HG03025 (cell line): Measurements from ENCODE around the gene MANEAL.
"Not testable (repeated sequence)": the region's sequence is repeated elsewhere in the genome, so short reads cannot be mapped to it uniquely, and the experiment has no call there.

Experiments
- ATAC-seq: cut with Tn5 transposase; IDR thresholded peaks from one replicate; pipeline ENCODE4 v1.9.1; 2021; ENCODE audit warnings: mild to moderate bottlenecking, moderate library complexity; ENCODE audit not compliant: unreplicated experiment, low FRiP score

Gene MANEAL

DNA sequence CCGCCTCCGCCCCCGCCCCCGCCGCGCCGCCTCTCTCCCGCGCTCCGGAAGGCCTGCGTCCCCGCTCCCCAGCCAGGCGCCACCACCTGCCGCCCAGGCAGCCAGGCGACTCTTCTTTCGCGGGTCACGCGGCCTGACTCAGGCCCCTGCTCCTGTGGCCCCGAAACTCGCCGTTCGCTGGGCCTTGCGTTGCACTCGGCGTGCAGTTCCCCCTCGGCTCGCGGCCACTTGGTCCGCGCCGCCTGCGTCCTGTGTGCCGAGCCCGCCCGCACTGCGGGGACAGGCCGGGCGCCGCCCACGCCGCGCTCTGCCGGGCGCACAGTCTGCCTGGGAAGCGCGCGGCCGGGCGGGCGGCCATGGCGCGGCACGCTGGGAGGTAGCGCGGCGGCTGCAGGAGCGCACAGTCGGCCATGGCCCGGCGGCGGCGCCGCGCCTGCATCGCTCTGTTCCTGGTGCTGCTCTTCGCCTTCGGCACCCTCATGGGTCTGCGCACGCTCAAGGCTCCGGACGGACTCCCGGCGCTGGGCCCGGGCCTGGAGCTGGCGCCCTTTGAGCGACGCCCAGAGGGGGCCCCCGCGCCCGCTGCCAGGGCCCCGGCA is at the start of gene MANEAL:
TSS of gene MANEAL (plus strand) at position 75 of the 599 bp plus-strand sequence. CDS start at position 411, 336 bp downstream.
- ATAC-seq = peak; percentile 61

DNA sequence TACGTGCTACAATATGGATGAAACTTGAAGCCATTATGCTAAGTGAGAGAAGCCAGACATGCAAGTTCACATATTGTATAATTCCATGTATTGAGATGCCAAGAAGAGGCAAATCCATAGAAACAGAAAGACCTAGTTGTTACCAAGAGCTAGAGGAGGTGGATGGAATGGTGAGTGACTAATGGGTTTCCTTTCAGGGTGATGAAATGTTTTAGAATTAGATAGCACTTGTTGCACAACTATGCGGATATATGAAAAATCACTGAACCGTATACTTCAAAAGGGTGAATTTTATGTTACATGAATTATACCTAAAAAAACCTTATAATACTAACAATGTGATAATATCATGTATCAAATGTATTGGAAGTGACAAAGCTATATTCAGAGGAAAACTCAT is 46.8 kb upstream of the MANEAL start:
- ATAC-seq = no peak

DNA sequence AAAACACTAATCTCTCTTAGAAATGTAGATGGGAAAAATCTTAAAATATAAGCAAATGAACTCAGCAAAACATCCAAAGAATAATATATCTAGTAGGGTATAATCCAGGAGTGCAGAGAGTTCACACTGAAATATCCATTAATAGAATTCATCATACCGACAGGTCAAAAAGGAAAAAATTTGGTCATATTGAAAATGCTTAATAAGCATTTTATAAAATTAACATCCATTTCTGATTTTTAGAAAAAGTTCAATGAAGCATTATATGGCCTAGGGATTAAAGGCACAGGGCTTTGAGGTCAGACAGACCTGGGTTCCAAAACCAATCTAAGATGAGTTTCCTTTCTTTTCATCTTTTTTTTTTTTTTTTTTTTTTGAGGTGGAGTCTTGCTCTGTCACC is 45.1 kb upstream of the MANEAL start:
- ATAC-seq = no peak

- no peak for ATAC-seq
Observed at GRCh38 chr1:37752213-37752582, 41.4 kb upstream of the MANEAL start.

DNA sequence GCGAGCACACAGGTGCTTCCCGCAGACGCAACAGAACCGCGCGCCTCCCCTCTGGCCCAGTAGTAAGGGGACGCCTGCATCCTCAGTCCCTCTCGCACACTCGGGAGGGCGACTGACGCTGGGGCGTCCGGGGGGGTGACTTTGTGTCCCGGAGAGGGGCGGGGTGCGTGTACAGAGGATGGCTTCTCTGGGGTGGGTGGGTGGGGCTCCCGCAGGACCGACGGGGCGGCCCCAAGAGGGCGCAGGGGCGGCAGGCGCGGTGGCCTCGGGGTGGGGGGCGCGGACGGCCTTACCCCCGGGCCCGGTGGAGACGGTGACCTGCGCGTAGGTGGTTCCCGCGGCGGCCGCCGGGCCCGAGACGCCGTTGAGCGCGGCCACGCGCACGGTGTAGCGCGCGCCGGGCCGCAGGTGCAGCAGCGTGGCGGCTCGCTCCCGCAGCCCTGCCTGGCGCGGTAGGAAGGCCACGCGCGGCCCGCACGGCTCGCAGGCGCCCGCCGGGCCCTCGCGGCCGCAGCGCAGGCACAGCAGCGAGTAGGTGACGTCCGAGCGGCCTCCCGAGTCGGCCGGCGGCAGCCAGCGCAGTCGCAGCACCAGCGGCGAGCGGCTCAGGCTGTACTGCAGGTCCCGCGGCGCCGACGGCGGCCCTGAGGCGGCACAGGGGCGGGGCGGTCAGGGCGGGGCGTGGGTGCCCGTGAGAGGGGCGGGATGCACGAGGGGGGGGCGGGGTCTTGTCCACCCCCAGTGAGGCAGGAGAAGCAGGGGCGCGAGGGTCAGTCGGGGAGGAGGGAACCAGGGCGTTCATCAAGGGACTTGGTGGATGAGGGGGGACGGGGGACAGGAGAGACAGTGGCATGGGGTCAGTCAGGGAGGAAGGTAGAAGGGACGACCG is 40.8 kb upstream of the MANEAL start:
- no peak for ATAC-seq

DNA sequence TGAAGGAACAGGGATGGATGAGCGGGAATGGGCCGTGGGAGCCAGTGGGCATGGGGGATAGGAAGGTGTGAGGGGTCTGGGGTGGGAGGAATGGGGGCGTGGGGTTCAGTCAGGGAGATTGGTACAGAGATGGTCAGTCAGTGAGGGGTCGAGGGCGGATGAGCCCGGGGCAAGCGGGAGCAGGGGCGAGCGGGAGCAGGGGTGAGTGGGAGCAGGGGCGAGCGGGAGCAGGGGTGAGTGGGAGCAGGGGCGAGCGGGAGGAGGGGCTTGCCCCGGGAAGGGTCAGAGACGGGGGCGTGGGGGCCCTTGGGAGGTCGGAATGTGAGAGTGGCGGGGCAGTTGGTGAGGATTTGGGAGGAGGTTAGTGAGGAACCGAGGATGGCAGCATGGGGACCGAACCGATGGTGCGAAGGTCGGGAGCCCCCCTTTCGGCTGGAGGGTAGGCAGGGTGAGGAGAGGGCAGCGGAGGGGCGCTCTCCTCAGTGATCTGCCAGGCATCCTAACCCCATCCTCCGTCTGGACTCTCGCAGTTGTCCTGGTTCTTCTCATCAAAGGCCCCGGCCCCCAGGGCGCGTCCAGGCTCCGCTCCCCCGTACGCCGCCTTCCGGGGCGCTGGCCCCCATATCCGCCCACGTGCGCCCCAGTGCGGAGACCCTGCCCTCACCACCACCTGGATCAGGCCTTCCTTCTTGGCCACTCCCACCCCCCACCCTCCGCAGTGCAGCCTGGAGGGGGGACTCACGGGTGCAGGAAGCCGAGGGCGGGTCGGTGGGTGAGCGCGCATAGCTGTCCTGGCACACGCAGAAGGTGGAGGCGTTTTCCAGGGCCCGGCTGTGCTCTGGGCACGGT is 40.0 kb upstream of the MANEAL start:
- no peak for ATAC-seq

DNA sequence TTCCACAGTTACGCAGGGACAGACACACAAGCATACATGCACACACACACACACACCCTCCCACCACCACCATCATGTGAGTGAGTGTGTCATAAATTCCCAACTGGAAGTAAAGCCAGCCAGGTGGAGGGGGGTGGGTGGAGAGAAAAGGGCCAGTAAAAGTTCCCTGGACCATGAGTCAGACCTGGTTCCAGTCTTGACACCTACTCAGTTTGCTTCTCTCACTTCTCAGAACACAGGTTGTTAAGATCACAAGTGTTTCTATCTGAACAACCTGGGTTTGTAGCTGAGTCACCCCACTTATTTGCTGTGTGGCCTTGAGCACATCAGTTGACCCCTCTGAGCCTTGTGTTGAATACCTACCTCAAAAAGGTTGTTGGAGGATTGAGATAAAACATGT is 38.4 kb upstream of the MANEAL start:
- no peak for ATAC-seq

DNA sequence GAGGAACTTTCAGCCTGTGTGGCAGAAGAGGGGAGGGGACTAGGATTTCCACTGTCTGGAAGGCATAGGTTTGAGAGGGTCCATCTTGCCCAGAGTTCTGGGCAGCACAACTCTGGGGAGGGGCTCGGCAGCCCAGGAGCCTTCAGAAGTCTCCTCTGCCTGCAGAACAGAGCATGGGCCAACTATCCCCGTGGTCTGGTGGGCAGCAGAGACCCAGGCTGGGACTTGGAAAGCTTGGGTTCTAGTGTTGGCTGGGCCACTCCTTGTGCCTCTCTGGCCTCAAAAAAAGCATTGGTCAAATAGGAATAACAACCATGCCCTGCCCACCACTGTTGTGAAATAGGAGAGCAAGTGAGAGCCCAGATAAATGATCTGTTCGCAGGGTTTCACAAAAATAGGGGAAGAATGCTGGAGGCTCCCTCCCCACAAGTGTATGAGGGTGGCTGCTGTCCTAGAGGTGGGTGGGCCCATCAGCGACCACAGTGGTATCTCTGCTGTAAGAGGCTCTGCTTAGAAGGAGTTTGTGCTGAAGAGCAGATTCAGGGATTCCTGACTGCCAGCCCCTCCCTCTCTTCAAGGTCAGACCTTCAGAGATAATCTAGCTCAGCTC is 37.6 kb upstream of the MANEAL start:
- no peak for ATAC-seq

DNA sequence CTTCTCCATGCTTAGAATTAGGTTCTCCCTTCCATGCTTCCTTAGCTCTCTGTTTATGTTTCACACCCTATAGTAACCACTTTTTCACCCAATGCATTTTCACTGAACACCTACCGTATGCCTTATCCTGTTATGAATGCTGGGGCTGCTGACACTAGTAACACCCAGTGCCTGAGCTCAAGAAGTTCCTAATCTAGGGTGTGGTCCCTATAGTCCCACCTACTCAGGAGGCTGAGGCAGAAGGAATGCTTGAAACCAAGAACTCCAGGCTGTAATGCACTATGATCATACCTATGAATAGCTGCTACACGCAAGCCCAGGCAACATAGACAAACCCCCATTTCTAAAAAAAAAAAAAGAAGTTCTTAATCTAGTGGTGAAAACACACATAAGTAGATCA is 34.2 kb upstream of the MANEAL start:
- no peak for ATAC-seq

DNA sequence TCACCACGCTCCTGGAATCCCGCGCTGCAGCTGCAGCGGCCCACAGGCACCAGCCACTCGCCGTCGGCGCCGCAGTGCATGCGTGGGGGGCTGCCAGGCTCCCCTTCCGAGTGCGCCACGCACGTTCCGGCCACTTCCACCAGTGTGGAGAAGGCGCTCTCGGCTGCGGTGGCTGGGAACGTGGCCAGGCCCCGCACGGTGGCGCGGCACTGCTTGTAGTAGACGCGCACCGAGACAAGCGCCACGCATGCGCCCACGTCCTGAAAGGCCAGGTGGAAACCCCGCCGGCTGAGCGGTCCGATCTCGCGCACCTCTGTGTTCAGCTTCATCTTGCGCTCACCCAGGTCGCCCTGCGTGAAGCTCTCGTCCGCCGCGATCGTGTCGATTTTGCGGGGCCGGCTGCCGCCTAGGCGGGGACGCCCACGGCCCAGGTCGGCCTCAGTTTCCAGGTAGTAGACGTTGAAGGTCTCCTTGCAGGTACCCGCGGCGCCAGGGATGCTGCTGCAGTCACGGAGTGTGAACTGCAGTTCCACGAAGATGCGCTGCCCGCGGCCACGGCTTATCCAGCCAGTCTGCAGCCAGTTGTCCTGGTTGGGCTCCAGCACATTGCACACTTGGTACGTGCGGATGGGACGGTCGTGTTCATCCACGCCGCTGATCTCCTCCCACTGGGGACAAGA is 32.1 kb upstream of the MANEAL start:
- no peak for ATAC-seq

DNA sequence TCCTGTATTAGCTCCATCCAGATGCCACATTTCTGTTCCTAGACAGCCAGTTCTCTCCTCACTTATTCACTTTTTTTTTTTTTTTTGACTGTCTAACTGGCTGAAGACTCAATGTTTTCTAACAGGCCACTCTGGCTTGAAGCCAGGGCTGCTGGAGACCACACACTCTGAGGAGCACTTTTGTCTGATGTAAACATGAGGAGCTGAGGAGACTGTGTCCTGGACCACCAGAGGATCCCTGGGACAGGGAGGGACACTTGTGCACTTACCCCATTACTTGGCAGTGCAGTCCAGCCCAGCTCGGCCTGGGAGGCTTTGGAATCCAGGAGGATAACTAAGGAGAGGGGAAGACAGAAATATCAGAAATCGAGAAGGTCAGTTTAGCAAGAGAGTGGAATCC is 31.1 kb upstream of the MANEAL start:
- ATAC-seq = no peak

DNA sequence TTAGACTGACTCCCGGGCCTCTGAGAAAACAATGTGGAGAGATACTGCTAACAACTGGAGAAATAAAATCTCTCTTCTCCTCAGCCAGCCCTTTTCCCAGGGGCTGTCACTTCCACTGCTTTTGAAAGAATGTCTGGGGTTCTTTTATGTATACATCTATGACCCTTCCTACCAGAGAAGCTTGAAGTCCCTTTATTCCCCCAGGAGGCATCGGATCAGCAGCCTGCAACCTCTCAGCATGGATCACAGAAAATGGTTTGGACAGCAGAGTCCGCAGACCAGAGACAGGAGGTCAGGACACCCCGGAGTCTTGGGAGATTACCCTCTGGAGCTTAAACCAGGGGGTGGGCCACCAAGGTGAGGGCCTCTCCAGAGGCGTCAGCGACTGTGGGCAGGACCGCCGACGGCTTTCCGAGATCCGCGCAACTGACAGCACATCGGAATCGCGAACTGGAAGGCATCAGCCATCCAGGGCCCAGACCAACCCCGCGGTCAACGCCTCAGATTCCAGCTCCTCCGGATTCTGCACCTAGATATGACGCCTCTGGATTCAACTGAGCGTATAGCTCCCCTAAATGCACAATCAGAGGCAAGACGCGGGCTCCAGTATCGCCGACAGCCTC is 29.7 kb upstream of the MANEAL start:
- ATAC-seq = no peak

- ATAC-seq = no peak
Observed at GRCh38 chr1:37764414-37764825, 29.2 kb upstream of the MANEAL start.

- no peak for ATAC-seq
Observed at GRCh38 chr1:37764888-37765441, 28.7 kb upstream of the MANEAL start, which contains the start of gene EPHA10. Gene EPHA10, minus strand, starts transcription at chr1:37765120. Its CDS starts 54 bp downstream, at chr1:37765066.

- no peak for ATAC-seq
Observed at GRCh38 chr1:37765916-37766664, 27.6 kb upstream of the MANEAL start.

DNA sequence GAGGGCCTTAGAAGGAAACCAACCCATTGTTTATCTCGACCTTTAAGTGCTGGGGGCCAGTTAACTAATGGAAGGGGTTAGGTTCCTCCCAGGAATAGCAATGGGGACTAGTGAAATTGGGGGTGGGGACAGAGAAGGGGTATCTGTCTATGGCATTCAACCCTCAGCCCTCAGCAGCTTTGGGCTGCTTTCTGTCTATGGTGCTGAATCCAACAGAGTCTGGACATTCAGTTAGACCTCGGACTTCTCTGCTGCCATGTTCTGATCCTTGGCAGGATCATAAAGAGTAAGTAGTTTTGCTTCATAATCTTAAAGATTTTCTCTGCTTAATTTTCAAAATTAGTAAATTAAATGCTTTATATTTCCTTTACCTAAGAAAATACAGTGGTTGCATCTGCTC is 26.2 kb upstream of the MANEAL start:
- ATAC-seq = no peak

DNA sequence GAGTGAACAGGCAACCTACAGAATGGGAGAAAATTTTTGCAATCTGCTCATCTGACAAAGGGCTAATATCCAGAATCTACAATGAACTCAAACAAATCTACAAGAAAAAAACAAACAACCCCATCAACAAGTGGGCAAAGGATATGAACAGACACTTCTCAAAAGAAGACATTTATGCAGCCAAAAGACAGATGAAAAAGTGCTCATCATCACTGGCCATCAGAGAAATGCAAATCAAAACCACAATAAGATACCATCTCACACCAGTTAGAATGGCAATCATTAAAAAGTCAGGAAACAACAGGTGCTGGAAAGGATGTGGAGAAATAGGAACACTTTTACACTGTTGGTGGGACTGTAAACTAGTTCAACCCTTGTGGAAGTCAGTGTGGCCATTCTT is 22.2 kb upstream of the MANEAL start:
- ATAC-seq = not testable (repeated sequence)

GRCh38 chr1:37776946-37777516 is 16.6 kb upstream of the MANEAL start:
- no peak for ATAC-seq
